ENCODE measurements around the gene POLR3GL. TPM values are rescaled to one million over a fixed set of nuclear protein-coding genes. Genes with fewer than 3 reads are reported as not detected.
"Not testable (repeated sequence)": the region's sequence is repeated elsewhere in the genome, so short reads cannot be mapped to it uniquely, and the experiment has no call there.

Gene POLR3GL
- total RNA-seq, 3 donors from 2014 or later, result 18.0 to 32.8 (median 18.1) TPM

- peak; percentile 54 to 86 for DNase-seq (ENCODE audit: low spot score in 2 of 2)
- Histone ChIP-seq H3K27ac (peak overlapping the region; percentile 93 to 94), H3K4me1 (peaks cover 4 to 15% of the 10 kb centered on the region in 2 donors), H3K27me3 (no peaks in the 10 kb centered on the region), H3K9me3 (no peaks in the 10 kb centered on the region), H3K36me3 (no peaks in the 10 kb centered on the region), H3K4me3 (peak overlapping the region; percentile 88 to 95 (median 88))
- TF ChIP-seq POLR2AphosphoS5 (IDR thresholded peaks at IDR 0.05) (peak in 2 of 3 donors; percentile 8 to 22), POLR2A (IDR thresholded peaks at IDR 0.05) (no peak)
- intact Hi-C loops (cut with DNase I; ENCODE audit: low total_unique reads), result no loop called here
Observed at GRCh38 chr1:145918992-145919939, 45.2 kb upstream of the POLR3GL start.

GRCh38 chr1:145920297-145920696 lies 44.2 kb upstream of the POLR3GL start:
- H3K36me3 ChIP-seq; DNase-seq (ENCODE audit: low spot score in 2 of 2); intact Hi-C loops (cut with DNase I; ENCODE audit: low total_unique reads); H3K4me3 ChIP-seq; H3K27me3 ChIP-seq; H3K9me3 ChIP-seq; H3K27ac ChIP-seq: not testable (repeated sequence)
- H3K4me1 ChIP-seq, result peaks cover 4 to 15% of the 10 kb centered on the region in 2 donors

- Histone ChIP-seq H3K4me3 (no peak overlapping the region), H3K9me3 (no peaks in the 10 kb centered on the region), H3K27me3 (no peaks in the 10 kb centered on the region), H3K27ac (no peak overlapping the region), H3K4me1 (peaks cover 8 to 14% of the 10 kb centered on the region in 2 donors), H3K36me3 (no peaks in the 10 kb centered on the region)
- intact Hi-C loops (cut with DNase I; ENCODE audit: low total_unique reads), result no loop called here
- no peak for TF ChIP-seq POLR2AphosphoS5 (IDR thresholded peaks at IDR 0.05)
- TF ChIP-seq CTCF (IDR thresholded peaks at IDR 0.05), result no peak
- TF ChIP-seq POLR2A (IDR thresholded peaks at IDR 0.05), result no peak
- DNase-seq (ENCODE audit: low spot score in 2 of 2), result no peak
Observed at GRCh38 chr1:145922266-145922665, 42.2 kb upstream of the POLR3GL start.

- TF ChIP-seq POLR2A (IDR thresholded peaks at IDR 0.05) (no peak), POLR2AphosphoS5 (IDR thresholded peaks at IDR 0.05) (no peak), CTCF (IDR thresholded peaks at IDR 0.05) (no peak)
- H3K27ac ChIP-seq, result peak overlapping the region; percentile 96 to 97
- intact Hi-C loops (cut with DNase I; ENCODE audit: low total_unique reads), result no loop called here
- H3K36me3 ChIP-seq, result no peaks in the 10 kb centered on the region
- peaks cover 0 to 5% of the 10 kb centered on the region in 2 donors for H3K4me1 ChIP-seq
- no peaks in the 10 kb centered on the region for H3K9me3 ChIP-seq
- no peaks in the 10 kb centered on the region for H3K27me3 ChIP-seq
- DNase-seq (ENCODE audit: low spot score in 2 of 2), result no peak
- H3K4me3 ChIP-seq, result peak overlapping the region; percentile 63 to 82 (median 67)
Observed at GRCh38 chr1:145926686-145927062, 37.8 kb upstream of the POLR3GL start.

GRCh38 chr1:145927063-145927886 lies 37.2 kb upstream of the POLR3GL start, which contains the start of gene RBM8A:
Gene RBM8A, minus strand, starts transcription at chr1:145927484. Its CDS starts 58 bp downstream, at chr1:145927426.
- H3K9me3 ChIP-seq, result no peaks in the 10 kb centered on the region
- intact Hi-C loops (cut with DNase I; ENCODE audit: low total_unique reads), result no loop called here

More at GRCh38 chr1:145927063-145927886, 37.2 kb upstream of the POLR3GL start, which contains the start of gene RBM8A:
- TF ChIP-seq POLR2A (IDR thresholded peaks at IDR 0.05) (peak; percentile 98), POLR2AphosphoS5 (IDR thresholded peaks at IDR 0.05) (peak; percentile 99 to 100 (median 99)), CTCF (IDR thresholded peaks at IDR 0.05) (peak; percentile 67 to 77 (median 74))
- peaks cover 0 to 5% of the 10 kb centered on the region in 2 donors for H3K4me1 ChIP-seq
- H3K4me3 ChIP-seq, result peak within 1 kb of the TSS; percentile 63 to 82 (median 67)
- no peaks in the 10 kb centered on the region for H3K27me3 ChIP-seq
- DNase-seq (ENCODE audit: low spot score in 2 of 2), result peak; percentile 95 to 98
- peak within 1 kb of the TSS; percentile 96 to 97 for H3K27ac ChIP-seq
- no peaks in the 10 kb centered on the region for H3K36me3 ChIP-seq

Measured in breast epithelium (tissue), 4 donors.